ENCODE data around the gene MT1H. TPM values are rescaled to one million over a fixed set of nuclear protein-coding genes. Genes with fewer than 3 reads are reported as not detected.
"Not testable (repeated sequence)": the region's sequence is repeated elsewhere in the genome, so short reads cannot be mapped to it uniquely, and the experiment has no call there.

MT1H gene
- total RNA-seq, 4 donors from 2014 or later, result not detected

- peaks cover 0 to 25% (median 18%) of the 10 kb centered on the region in 3 donors for H3K4me1 ChIP-seq
- ATAC-seq, result no peak
- peaks cover 90% of the 10 kb centered on the region for H3K27me3 ChIP-seq
- H3K4me3 ChIP-seq, result no peak overlapping the region
- H3K36me3 ChIP-seq, result no peaks in the 10 kb centered on the region
- H3K9me3 ChIP-seq, result no peaks in the 10 kb centered on the region
- TF ChIP-seq, protein P1, sequence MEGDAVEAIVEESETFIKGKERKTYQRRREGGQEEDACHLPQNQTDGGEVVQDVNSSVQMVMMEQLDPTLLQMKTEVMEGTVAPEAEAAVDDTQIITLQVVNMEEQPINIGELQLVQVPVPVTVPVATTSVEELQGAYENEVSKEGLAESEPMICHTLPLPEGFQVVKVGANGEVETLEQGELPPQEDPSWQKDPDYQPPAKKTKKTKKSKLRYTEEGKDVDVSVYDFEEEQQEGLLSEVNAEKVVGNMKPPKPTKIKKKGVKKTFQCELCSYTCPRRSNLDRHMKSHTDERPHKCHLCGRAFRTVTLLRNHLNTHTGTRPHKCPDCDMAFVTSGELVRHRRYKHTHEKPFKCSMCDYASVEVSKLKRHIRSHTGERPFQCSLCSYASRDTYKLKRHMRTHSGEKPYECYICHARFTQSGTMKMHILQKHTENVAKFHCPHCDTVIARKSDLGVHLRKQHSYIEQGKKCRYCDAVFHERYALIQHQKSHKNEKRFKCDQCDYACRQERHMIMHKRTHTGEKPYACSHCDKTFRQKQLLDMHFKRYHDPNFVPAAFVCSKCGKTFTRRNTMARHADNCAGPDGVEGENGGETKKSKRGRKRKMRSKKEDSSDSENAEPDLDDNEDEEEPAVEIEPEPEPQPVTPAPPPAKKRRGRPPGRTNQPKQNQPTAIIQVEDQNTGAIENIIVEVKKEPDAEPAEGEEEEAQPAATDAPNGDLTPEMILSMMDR (IDR thresholded peaks at IDR 0.05), result no peak
- TF ChIP-seq POLR2AphosphoS5 (IDR thresholded peaks at IDR 0.05) (no peak), EP300 (IDR thresholded peaks at IDR 0.05) (no peak), POLR2A (IDR thresholded peaks at IDR 0.05) (no peak)
- no peak overlapping the region for H3K27ac ChIP-seq
- 75 to 85% methylated on average over 8 to 11 of the region's 11 CpGs for WGBS, 2 donors (ENCODE audit: low coverage in 1 of 2)
Observed at GRCh38 chr16:56672761-56673536, 3.3 kb downstream of the MT1H start.

DNA sequence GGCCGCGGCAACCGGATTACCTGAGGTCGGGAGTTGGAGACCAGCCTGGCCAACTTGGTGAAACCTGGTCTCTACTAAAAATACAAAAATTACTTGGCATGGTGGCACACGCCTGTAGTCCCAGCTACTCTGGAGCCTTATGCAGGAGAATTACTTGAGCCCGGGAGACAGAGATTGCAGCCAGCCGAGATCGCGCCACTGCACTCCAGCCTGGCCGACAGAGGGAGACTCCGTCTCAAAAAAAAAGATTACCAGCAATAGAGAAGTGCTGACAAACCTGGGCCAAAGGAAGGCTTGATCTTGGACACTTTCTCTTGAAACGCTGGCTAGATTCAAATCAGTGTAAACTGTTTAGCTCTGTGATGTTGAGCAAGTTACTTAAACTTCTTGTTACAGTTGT is 4.3 kb downstream of the MT1H start:
- peak; percentile 55 for ATAC-seq
- Histone ChIP-seq H3K4me1 (peaks cover 0 to 20% (median 15%) of the 10 kb centered on the region in 3 donors), H3K27me3 (peaks cover 80% of the 10 kb centered on the region), H3K4me3 (no peak overlapping the region), H3K9me3 (no peaks in the 10 kb centered on the region), H3K36me3 (no peaks in the 10 kb centered on the region), H3K27ac (no peak overlapping the region)
- TF ChIP-seq, protein P1 (IDR thresholded peaks at IDR 0.05), result peak in 3 of 4 experiments; percentile 67 to 74 (median 71)
- TF ChIP-seq EP300 (IDR thresholded peaks at IDR 0.05), result no peak
- WGBS, 2 donors (ENCODE audit: low coverage in 1 of 2), result 37 to 55% methylated on average over 5 to 6 of the region's 12 CpGs

DNA sequence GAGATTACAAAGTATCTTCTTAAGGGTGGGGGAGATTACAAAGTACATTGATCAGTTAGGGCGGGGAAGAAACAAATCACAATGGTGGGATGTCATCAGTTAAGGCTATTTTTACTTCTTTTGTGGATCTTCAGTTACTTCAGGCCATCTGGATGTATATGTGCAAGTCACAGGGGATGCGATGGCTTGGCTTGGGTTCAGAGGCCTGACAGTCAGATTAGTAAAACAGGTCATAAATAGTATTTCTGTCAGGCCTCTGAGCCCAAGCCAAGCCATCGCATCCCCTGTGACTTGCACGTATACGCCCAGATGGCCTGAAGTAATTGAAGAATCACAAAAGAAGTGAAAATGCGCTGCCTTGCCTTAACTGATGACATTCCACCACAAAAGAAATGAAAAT is 5.0 kb downstream of the MT1H start:
- Histone ChIP-seq H3K4me1 (peaks cover 0 to 16% (median 12%) of the 10 kb centered on the region in 3 donors), H3K27me3 (peaks cover 74% of the 10 kb centered on the region)
- not testable (repeated sequence) for ATAC-seq, H3K9me3 ChIP-seq, H3K36me3 ChIP-seq, H3K4me3 ChIP-seq, H3K27ac ChIP-seq
- 61 to 82% methylated on average over 2 to 6 of the region's 6 CpGs for WGBS, 2 donors (ENCODE audit: low coverage in 1 of 2)

- no peaks in the 10 kb centered on the region for H3K9me3 ChIP-seq
- WGBS, 2 donors (ENCODE audit: low coverage in 1 of 2), result 0 to 3% methylated on average over 3 to 16 of the region's 32 CpGs
- H3K4me3 ChIP-seq, result peak overlapping the region in 1 of 2 donors; percentile 23
- H3K27ac ChIP-seq, result no peak overlapping the region
- ATAC-seq, result no peak
- no peak for TF ChIP-seq POLR2AphosphoS5 (IDR thresholded peaks at IDR 0.05)
- TF ChIP-seq POLR2A (IDR thresholded peaks at IDR 0.05), result no peak
- TF ChIP-seq, protein P1 (IDR thresholded peaks at IDR 0.05), result no peak
- TF ChIP-seq EP300 (IDR thresholded peaks at IDR 0.05), result no peak
- peaks cover 62% of the 10 kb centered on the region for H3K27me3 ChIP-seq
- H3K4me1 ChIP-seq, result peaks cover 0 to 11% (median 7%) of the 10 kb centered on the region in 3 donors
- no peaks in the 10 kb centered on the region for H3K36me3 ChIP-seq
Observed at GRCh38 chr16:56675685-56676210, 6.1 kb downstream of the MT1H start.

GRCh38 chr16:56677474-56677873 is 7.9 kb downstream of the MT1H start:
- Histone ChIP-seq H3K4me1 (peaks cover 0 to 21% (median 15%) of the 10 kb centered on the region in 3 donors), H3K27me3 (peaks cover 45% of the 10 kb centered on the region), H3K27ac (no peak overlapping the region), H3K36me3 (no peaks in the 10 kb centered on the region), H3K9me3 (no peaks in the 10 kb centered on the region), H3K4me3 (no peak overlapping the region)
- WGBS, 2 donors (ENCODE audit: low coverage in 1 of 2), result 50% methylated on average over 1 of the region's 3 CpGs; no CpG with 5 or more reads in 1 of the 2 donors
- TF ChIP-seq POLR2A (IDR thresholded peaks at IDR 0.05) (no peak), EP300 (IDR thresholded peaks at IDR 0.05) (no peak), POLR2AphosphoS5 (IDR thresholded peaks at IDR 0.05) (no peak)
- TF ChIP-seq, protein P1 (IDR thresholded peaks at IDR 0.05), result no peak
- ATAC-seq, result no peak
